Testis (tissue), 3 donors: Measurements from ENCODE around the gene ALKBH2. TPM values are rescaled to one million over a fixed set of nuclear protein-coding genes. Genes with fewer than 3 reads are reported as not detected.
A peak's percentile ranks its signal among the peaks of the same experiment; 100 is the strongest.

Source experiments
- DNase-seq: peaks from one replicate; pipeline ENCODE4 v3.0.0-alpha.2; 2019
- H3K27ac ChIP-seq, 2 donors: fragments of 200-600 bp; sonication (generic); one replicate each; pipeline ENCODE4 v1.5.1; 2019
- H3K27me3 ChIP-seq: fragments of 200-600 bp; sonication (generic); one replicate; pipeline ENCODE4 v1.5.1; 2019
- H3K36me3 ChIP-seq: fragments of 200-600 bp; sonication (generic); one replicate; pipeline ENCODE4 v1.5.1; 2017; ENCODE audit warnings: low read depth; ENCODE audit errors: missing control alignments
- H3K4me1 ChIP-seq: fragments of 200-600 bp; sonication (generic); one replicate; pipeline ENCODE4 v1.5.1; 2019
- H3K4me3 ChIP-seq, 2 donors: fragments of 200-600 bp; sonication (generic); one replicate each; pipeline ENCODE4 v1.5.1; 2017 to 2019
- H3K9me3 ChIP-seq: fragments of 200-600 bp; sonication (generic); one replicate; pipeline ENCODE4 v1.5.1; 2017
- CTCF ChIP-seq, 3 experiments: fragments of 450-650 bp in 2 of 3; fragments of 200-600 bp in 1 of 3; sonication (generic) in 1 of 3; IDR thresholded peaks; one replicate each; pipeline ENCODE4 v1.5.1; 2016 to 2019; ENCODE audit warnings: antibody characterized with exemption in 3 of 3, mild to moderate bottlenecking in 2 of 3, moderate library complexity in 1 of 3
- POLR2A ChIP-seq: fragments of 450-650 bp; IDR thresholded peaks from one replicate; pipeline ENCODE4 v1.6.1; 2017; ENCODE audit warnings: antibody characterized with exemption, mild to moderate bottlenecking, moderate library complexity
- WGBS, 2 donors: methylation state at CpG; one replicate each; pipeline ENCODE4 v1.1.5; 2018; 5-methylcytosine and 5-hydroxymethylcytosine counted together
- intact Hi-C: fragments of 100-400 bp; cut with DNase I; formaldehyde crosslinking; loops from one replicate; pipeline ENCODE4 v1.15.1; 2023; ENCODE audit warnings: low total_unique reads
- polyA plus RNA-seq: library from polyadenylated mRNA; stranded (reverse); fragments of 350-450 nt; fragmentation: Illumina TruSeq; extraction: RNeasy Lipid Tissue Mini Kit (QIAGEN cat#74804); gene quantifications from one replicate; pipeline ENCODE4 v1.2.3, GENCODE V29; 2014; ENCODE audit warnings: low read depth, low replicate concordance; ENCODE audit not compliant: insufficient read depth
- total RNA-seq, 2 donors: library from RNA; depleted of rRNA; stranded (reverse); fragments of >200 nt; gene quantifications; one replicate each; pipeline ENCODE4 v1.2.3, GENCODE V29; 2016

Gene ALKBH2
- total and polyA plus RNA-seq, 3 donors from 2014 or later, result 16.2 to 23.8 (median 16.6) TPM

DNA sequence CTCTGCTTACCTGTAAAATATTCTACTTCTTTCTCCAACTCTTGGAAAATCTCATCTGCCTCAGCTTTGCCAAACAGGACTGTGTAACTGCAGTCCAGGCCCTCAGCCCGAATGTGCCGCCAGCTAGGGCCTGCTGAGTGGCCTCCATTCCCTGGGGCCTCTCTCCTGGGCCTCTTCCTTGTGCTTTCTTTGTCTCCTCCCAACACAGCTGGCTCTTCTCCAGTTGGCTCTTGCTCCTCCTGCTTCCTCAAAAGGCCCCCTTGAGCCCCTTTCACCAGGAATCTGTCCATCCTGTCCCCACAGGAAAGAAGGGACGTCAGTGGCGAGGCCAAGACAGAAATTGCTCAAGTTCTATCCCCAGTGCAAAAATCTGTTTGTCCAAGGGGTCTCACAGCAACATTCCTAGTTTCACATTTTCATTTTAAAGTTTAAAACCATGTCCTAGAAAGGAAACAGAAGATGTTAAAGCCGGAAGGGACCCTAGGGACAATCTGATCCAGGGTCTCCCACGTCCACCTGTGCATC lies 713 bp downstream of the ALKBH2 start:
- Histone ChIP-seq H3K27ac (peak overlapping the region in 1 of 2 donors; percentile 51), H3K36me3 (no peaks in the 10 kb centered on the region), H3K4me3 (peak overlapping the region; percentile 47 to 70), H3K9me3 (no peaks in the 10 kb centered on the region), H3K27me3 (no peaks in the 10 kb centered on the region), H3K4me1 (peaks cover 16% of the 10 kb centered on the region)
- TF ChIP-seq POLR2A (no peak), CTCF (IDR thresholded peaks at IDR 0.05) (no peak)
- 27 to 37% methylated on average over 6 of the region's 6 CpGs for WGBS, 2 donors
- no peak for DNase-seq
- intact Hi-C loops, result no loop called here

DNA sequence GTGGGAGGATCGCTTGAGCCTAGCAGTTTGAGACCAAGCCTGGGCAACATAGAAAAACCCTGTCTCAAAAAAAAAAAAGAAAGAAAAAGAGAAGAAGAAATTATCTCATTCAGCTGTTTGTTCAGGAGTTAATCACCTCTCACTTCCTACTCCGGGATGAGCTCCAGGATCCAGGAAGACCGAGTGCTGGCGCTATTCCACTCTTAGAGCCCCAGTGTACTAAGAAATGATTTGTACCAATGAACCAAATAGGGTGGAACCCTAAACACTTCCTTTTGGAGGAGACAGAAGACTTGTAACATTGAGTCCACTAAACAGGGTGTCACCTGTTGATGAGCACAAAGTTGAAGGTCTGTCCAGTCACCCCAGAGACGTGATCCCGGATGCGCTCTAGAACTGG lies 3.6 kb downstream of the ALKBH2 start:
- 69 to 77% methylated on average over 7 of the region's 7 CpGs for WGBS, 2 donors

GRCh38 chr12:109088818-109089217 lies 4.5 kb downstream of the ALKBH2 start:
- Histone ChIP-seq H3K27me3 (no peaks in the 10 kb centered on the region), H3K9me3 (no peaks in the 10 kb centered on the region), H3K36me3 (no peaks in the 10 kb centered on the region), H3K4me1 (peaks cover 11% of the 10 kb centered on the region), H3K4me3 (no peak overlapping the region), H3K27ac (no peak overlapping the region)
- no peak for DNase-seq
- intact Hi-C loops, result no loop called here
- WGBS, 2 donors, result 83 to 86% methylated on average over 6 of the region's 6 CpGs
- TF ChIP-seq CTCF (IDR thresholded peaks at IDR 0.05), result no peak
- TF ChIP-seq POLR2A, result no peak

More for the DNA sequence above, 3.6 kb downstream of the ALKBH2 start:
- H3K36me3 ChIP-seq, result no peaks in the 10 kb centered on the region
- no peak for DNase-seq
- no peak for TF ChIP-seq POLR2A
- intact Hi-C loops, result no loop called here
- H3K9me3 ChIP-seq, result no peaks in the 10 kb centered on the region
- no peak overlapping the region for H3K4me3 ChIP-seq
- no peak overlapping the region for H3K27ac ChIP-seq
- H3K27me3 ChIP-seq, result no peaks in the 10 kb centered on the region
- H3K4me1 ChIP-seq, result peaks cover 11% of the 10 kb centered on the region

DNA sequence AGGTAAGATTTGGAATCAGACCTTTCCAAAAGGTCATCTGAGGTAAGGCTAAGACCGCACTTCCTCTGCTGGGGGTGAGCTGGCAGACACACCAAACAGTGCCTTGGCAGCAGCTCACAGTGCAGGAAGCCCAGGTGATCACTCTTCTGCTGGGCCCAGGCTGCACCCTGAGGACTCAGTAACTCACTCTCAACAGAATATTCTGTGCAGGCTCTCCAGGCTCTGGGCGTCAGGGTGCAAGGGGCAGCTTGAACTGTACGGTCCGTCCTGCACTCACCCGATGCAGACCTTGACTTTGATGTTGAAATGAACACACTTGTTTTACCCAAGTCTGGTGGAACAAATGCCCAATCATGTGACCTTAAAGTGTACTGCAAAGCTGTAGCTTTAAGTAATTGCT lies 6.0 kb downstream of the ALKBH2 start:
- DNase-seq, result no peak
- WGBS, 2 donors, result 38 to 48% methylated on average over 4 to 5 of the region's 5 CpGs
- TF ChIP-seq CTCF (IDR thresholded peaks at IDR 0.05) (no peak), POLR2A (no peak)
- intact Hi-C loops, result no loop called here
- H3K27ac ChIP-seq, result no peak overlapping the region
- no peaks in the 10 kb centered on the region for H3K9me3 ChIP-seq
- H3K4me3 ChIP-seq, result no peak overlapping the region
- peaks cover 3% of the 10 kb centered on the region for H3K4me1 ChIP-seq
- H3K27me3 ChIP-seq, result no peaks in the 10 kb centered on the region
- no peaks in the 10 kb centered on the region for H3K36me3 ChIP-seq

GRCh38 chr12:109085590-109085989 lies 7.7 kb downstream of the ALKBH2 start:
- TF ChIP-seq POLR2A, result no peak
- TF ChIP-seq CTCF (IDR thresholded peaks at IDR 0.05), result no peak
- no peak overlapping the region for H3K27ac ChIP-seq
- intact Hi-C loops, result no loop called here
- H3K9me3 ChIP-seq, result no peaks in the 10 kb centered on the region
- no peak overlapping the region for H3K4me3 ChIP-seq
- 91 to 93% methylated on average over 9 to 11 of the region's 11 CpGs for WGBS, 2 donors
- DNase-seq, result no peak
- no peaks in the 10 kb centered on the region for H3K4me1 ChIP-seq
- H3K36me3 ChIP-seq, result no peaks in the 10 kb centered on the region
- no peaks in the 10 kb centered on the region for H3K27me3 ChIP-seq
